ENCODE measurements around the gene RAP2A.

DNA sequence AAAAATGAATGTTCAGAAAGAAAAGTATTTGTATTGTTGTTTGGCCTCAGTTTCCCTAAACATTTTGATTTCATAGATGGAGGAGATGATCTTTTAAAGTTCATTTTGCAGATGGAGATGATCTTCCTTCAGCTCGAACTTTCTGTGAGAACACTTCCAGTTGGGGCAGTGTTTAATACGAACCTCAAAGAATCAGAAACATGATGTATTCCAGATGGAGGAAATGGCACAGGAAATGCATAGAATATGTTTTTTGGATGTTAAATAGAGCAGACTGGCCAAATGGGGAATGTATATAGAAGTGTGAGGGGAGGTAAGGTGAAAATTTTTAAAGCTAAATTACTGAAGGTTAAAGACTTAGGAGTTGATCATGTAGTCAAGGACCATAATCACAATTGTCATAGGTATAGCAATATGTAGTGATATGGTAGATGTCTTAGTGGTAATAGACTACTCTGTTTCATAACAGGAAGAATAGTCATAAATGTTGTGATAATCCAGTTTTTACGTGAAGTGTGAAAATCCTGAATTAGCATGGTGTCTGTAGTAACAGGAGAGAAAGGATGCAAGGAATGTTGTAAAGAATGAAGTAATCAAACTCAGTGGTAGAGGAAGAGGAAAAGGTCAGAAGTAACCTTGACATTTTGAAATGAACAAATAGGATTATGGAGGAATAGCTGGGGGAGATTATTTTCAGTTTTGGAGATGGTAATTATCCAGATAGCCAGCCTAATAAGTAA lies 5.1 kb downstream of the RAP2A start:
- TF ChIP-seq, protein P1, sequence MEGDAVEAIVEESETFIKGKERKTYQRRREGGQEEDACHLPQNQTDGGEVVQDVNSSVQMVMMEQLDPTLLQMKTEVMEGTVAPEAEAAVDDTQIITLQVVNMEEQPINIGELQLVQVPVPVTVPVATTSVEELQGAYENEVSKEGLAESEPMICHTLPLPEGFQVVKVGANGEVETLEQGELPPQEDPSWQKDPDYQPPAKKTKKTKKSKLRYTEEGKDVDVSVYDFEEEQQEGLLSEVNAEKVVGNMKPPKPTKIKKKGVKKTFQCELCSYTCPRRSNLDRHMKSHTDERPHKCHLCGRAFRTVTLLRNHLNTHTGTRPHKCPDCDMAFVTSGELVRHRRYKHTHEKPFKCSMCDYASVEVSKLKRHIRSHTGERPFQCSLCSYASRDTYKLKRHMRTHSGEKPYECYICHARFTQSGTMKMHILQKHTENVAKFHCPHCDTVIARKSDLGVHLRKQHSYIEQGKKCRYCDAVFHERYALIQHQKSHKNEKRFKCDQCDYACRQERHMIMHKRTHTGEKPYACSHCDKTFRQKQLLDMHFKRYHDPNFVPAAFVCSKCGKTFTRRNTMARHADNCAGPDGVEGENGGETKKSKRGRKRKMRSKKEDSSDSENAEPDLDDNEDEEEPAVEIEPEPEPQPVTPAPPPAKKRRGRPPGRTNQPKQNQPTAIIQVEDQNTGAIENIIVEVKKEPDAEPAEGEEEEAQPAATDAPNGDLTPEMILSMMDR (IDR thresholded peaks at IDR 0.05) = no peak
- TF ChIP-seq EZH2phosphoT487 (IDR thresholded peaks at IDR 0.05) = no peak

Data from neural progenitor cell (in vitro differentiated cells).